Suprapubic skin (tissue), 3 donors: ENCODE measurements around the gene KNL1.

Experiments used
- CTCF ChIP-seq, 2 donors: fragments of 200-600 bp in 1 of 2; fragments of 450-650 bp in 1 of 2; sonication (generic) in 1 of 2; IDR thresholded peaks; one replicate each; pipeline ENCODE4 v1.5.1; 2016 to 2019; ENCODE audit warnings: antibody characterized with exemption in 2 of 2, mild to moderate bottlenecking in 1 of 2, moderate library complexity in 1 of 2
- POLR2A ChIP-seq, 2 donors: fragments of 450-650 bp; IDR thresholded peaks; one replicate each; pipeline ENCODE4 v1.6.1; 2017; ENCODE audit warnings: antibody characterized with exemption in 2 of 2, mild to moderate bottlenecking in 2 of 2, moderate library complexity in 2 of 2

- TF ChIP-seq CTCF (IDR thresholded peaks at IDR 0.05): no peak
- TF ChIP-seq POLR2A (IDR thresholded peaks at IDR 0.05): no peak
Measured at GRCh38 chr15:40598126-40598525, 4.1 kb downstream of the KNL1 start.
